GM21528 (cell line): ENCODE measurements around the gene TNPO3.
"Not testable (repeated sequence)": the region's sequence is repeated elsewhere in the genome, so short reads cannot be mapped to it uniquely, and the experiment has no call there.

Source experiments
- ATAC-seq: cut with Tn5 transposase; IDR thresholded peaks from one replicate; pipeline ENCODE4 v1.9.1; 2021; ENCODE audit warnings: mild to moderate bottlenecking, moderate library complexity; ENCODE audit not compliant: unreplicated experiment, low FRiP score

TNPO3 gene

GRCh38 chr7:128928159-128928813, 126.6 kb downstream of the TNPO3 start:
- ATAC-seq, result no peak

GRCh38 chr7:128924707-128925588, 130.0 kb downstream of the TNPO3 start:
- no peak for ATAC-seq

- ATAC-seq, result no peak
These were observed 131.5 kb downstream of the TNPO3 start for GRCh38 chr7:128923411-128923800.

GRCh38 chr7:128922496-128923410, 132.2 kb downstream of the TNPO3 start:
- no peak for ATAC-seq

GRCh38 chr7:128921866-128922440, 133.0 kb downstream of the TNPO3 start:
- ATAC-seq, result no peak

- ATAC-seq, result no peak
These were observed 133.9 kb downstream of the TNPO3 start for GRCh38 chr7:128920913-128921582.

- no peak for ATAC-seq
These were observed 134.8 kb downstream of the TNPO3 start for GRCh38 chr7:128919881-128920799.

- ATAC-seq, result no peak
These were observed 135.7 kb downstream of the TNPO3 start for GRCh38 chr7:128919241-128919640.

GRCh38 chr7:128918016-128918665, 136.8 kb downstream of the TNPO3 start:
- ATAC-seq, result no peak

- no peak for ATAC-seq
These were observed 137.8 kb downstream of the TNPO3 start for GRCh38 chr7:128917122-128917521.

GRCh38 chr7:128916643-128916915, 138.3 kb downstream of the TNPO3 start:
- no peak for ATAC-seq

GRCh38 chr7:128915841-128916642, 138.9 kb downstream of the TNPO3 start:
- ATAC-seq, result no peak

- ATAC-seq, result no peak
These were observed 139.6 kb downstream of the TNPO3 start for GRCh38 chr7:128915271-128915819.

- no peak for ATAC-seq
These were observed 140.3 kb downstream of the TNPO3 start for GRCh38 chr7:128914566-128915151.

- no peak for ATAC-seq
These were observed 140.9 kb downstream of the TNPO3 start for GRCh38 chr7:128913870-128914565.

GRCh38 chr7:128912709-128913495, 142.0 kb downstream of the TNPO3 start:
- ATAC-seq, result not testable (repeated sequence)
